HEK293T (cell line): ENCODE results near the gene KRTAP5-1.

Source experiments
- ARNT ChIP-seq: fragments of 450-650 bp; IDR thresholded peaks from 2 replicates; pipeline ENCODE4 v1.6.1; 2017; ENCODE audit warnings: mild to moderate bottlenecking
- BHLHE40 ChIP-seq: fragments of 450-650 bp; IDR thresholded peaks from 2 replicates; pipeline ENCODE4 v1.6.1; 2016; ENCODE audit warnings: mild to moderate bottlenecking, moderate library complexity, borderline replicate concordance
- CTBP1 ChIP-seq: fragments of 450-650 bp; IDR thresholded peaks from 2 replicates; pipeline ENCODE4 v1.6.1; 2016; ENCODE audit warnings: borderline replicate concordance
- ELF4 ChIP-seq: fragments of 450-650 bp; IDR thresholded peaks from 2 replicates; pipeline ENCODE4 v1.6.1; 2017; ENCODE audit warnings: antibody characterized with exemption
- FOXA1 ChIP-seq: fragments of 450-650 bp; IDR thresholded peaks from 2 replicates; pipeline ENCODE4 v1.6.1; 2016; ENCODE audit warnings: mild to moderate bottlenecking
- FOXK2 ChIP-seq: fragments of 450-650 bp; IDR thresholded peaks from 2 replicates; pipeline ENCODE4 v1.6.1; 2016; ENCODE audit warnings: mild to moderate bottlenecking
- FOXM1 ChIP-seq: fragments of 450-650 bp; IDR thresholded peaks from 2 replicates; pipeline ENCODE4 v1.6.1; 2017; ENCODE audit warnings: mild to moderate bottlenecking, borderline replicate concordance
- LEF1 ChIP-seq: fragments of 450-650 bp; IDR thresholded peaks from 2 replicates; pipeline ENCODE4 v1.6.1; 2017; ENCODE audit warnings: mild to moderate bottlenecking, borderline replicate concordance
- SP1 ChIP-seq: fragments of 450-650 bp; IDR thresholded peaks from 2 replicates; pipeline ENCODE4 v1.6.1; 2017
- SUZ12 ChIP-seq: fragments of 450-650 bp; IDR thresholded peaks from 2 replicates; pipeline ENCODE4 v1.6.1; 2016; ENCODE audit warnings: mild to moderate bottlenecking
- TARDBP ChIP-seq: fragments of 450-650 bp; IDR thresholded peaks from 2 replicates; pipeline ENCODE4 v1.6.1; 2016
- ZNF384 ChIP-seq: fragments of 450-650 bp; IDR thresholded peaks from 2 replicates; pipeline ENCODE4 v1.6.1; 2016
- TF ChIP-seq, protein P1 (sequence below): fragments of 450-650 bp; IDR thresholded peaks from 2 replicates; pipeline ENCODE4 v1.6.1; 2016

DNA sequence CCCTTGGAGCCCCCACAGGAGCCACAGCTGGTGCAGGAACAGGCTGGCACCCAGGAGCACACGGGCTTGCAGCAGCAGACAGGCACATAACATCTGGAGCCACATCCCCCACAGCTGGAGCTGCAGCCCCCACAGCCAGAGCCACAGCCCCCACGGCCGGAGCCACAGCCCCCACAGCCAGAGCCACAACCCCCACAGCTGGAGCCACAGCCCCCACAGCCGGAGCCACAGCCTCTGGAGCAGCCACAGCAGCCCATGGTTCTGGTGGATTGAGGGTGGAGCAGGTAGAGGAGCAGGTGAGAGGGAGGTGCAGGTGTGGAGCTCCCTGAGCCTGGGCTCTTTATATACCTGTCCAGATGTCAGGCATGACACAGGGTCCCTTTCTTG, 12.9 kb upstream of the KRTAP5-1 start, which contains the start of gene KRTAP5-2:
- TF ChIP-seq, protein P1, sequence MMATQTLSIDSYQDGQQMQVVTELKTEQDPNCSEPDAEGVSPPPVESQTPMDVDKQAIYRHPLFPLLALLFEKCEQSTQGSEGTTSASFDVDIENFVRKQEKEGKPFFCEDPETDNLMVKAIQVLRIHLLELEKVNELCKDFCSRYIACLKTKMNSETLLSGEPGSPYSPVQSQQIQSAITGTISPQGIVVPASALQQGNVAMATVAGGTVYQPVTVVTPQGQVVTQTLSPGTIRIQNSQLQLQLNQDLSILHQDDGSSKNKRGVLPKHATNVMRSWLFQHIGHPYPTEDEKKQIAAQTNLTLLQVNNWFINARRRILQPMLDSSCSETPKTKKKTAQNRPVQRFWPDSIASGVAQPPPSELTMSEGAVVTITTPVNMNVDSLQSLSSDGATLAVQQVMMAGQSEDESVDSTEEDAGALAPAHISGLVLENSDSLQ: no peak
- TF ChIP-seq ELF4: no peak
- no peak for TF ChIP-seq BHLHE40
- TF ChIP-seq CTBP1: no peak
- TF ChIP-seq ZNF384: no peak
- no peak for TF ChIP-seq ARNT
- TF ChIP-seq SUZ12: no peak
- no peak for TF ChIP-seq FOXM1
- TF ChIP-seq LEF1: no peak
- no peak for TF ChIP-seq FOXA1
- TF ChIP-seq SP1: no peak
- TF ChIP-seq TARDBP: no peak
- TF ChIP-seq FOXK2: no peak
